ENCODE measurements around the gene PZP. TPM values are rescaled to one million over a fixed set of nuclear protein-coding genes. Genes with fewer than 3 reads are reported as not detected.

Gene PZP
- total and polyA plus RNA-seq, 2 experiments from 2014 or later, result 0.92 TPM; not detected in 1

DNA sequence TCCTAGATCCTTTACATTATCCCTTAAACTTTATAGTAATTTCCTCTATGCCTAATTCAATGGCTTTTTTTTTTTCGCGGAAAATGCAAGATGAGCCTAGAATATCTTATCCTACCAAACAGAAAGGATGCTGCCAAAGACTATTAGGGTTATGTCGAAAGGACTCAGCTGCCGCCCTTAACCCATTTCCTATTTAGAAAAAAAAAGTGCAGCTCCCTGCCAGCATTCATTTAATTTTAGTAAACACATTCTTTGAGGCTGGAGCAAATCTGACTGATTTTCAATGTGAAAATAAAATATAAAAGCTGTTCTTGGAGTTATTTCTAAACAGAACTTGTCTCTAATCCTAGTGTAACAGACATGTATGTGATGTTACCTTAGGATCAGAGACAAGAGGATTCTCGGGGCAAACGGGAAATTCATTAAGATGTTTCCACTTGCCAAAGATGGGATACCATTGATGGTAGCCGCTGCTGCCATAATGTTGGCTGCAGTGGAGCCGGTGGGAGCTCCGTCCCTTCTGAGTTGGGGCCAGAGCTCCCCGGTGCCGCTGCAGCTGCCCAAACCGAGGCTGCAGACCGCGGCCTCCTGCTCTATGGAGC, 84.3 kb downstream of the PZP start:
- Histone ChIP-seq H4K20me1 (replicated peaks; ENCODE audit: insufficient read depth) (no peaks in the 10 kb centered on the region), H3K27ac (ENCODE audit: low read depth) (no peak overlapping the region), H3F3A (replicated peaks; ENCODE audit: low read depth) (no peaks in the 10 kb centered on the region), H3K4me2 (no peak overlapping the region), H3K36me3 (ENCODE audit: insufficient read depth) (no peaks in the 10 kb centered on the region), H3K4me3 (no peak overlapping the region), H3K79me2 (replicated peaks; ENCODE audit: insufficient read depth) (no peaks in the 10 kb centered on the region), H2AFZ (no peak overlapping the region), H3K27me3 (ENCODE audit: insufficient read depth) (no peaks in the 10 kb centered on the region), H3K4me1 (ENCODE audit: insufficient read depth) (no peaks in the 10 kb centered on the region), H3K9me2 (ENCODE audit: insufficient read depth) (no peaks in the 10 kb centered on the region)
- DNase-seq (ENCODE audit: low spot score), result no peak
- Mint-ChIP-seq H3K9me3 (peaks cover 1% of the 10 kb centered on the region; the same call in 1 of the 3 replicates), H3K27ac (no peak overlapping the region), H3K4me1 (no peaks in the 10 kb centered on the region), H3K36me3 (ENCODE audit: low read depth) (no peaks in the 10 kb centered on the region; the same call in 2 of the 3 replicates), H3K27me3 (ENCODE audit: insufficient read depth, low read depth, poor library complexity) (no peaks in the 10 kb centered on the region), H3K4me3 (no peak overlapping the region)
- ATAC-seq, result no peak
- TF ChIP-seq, protein P1, sequence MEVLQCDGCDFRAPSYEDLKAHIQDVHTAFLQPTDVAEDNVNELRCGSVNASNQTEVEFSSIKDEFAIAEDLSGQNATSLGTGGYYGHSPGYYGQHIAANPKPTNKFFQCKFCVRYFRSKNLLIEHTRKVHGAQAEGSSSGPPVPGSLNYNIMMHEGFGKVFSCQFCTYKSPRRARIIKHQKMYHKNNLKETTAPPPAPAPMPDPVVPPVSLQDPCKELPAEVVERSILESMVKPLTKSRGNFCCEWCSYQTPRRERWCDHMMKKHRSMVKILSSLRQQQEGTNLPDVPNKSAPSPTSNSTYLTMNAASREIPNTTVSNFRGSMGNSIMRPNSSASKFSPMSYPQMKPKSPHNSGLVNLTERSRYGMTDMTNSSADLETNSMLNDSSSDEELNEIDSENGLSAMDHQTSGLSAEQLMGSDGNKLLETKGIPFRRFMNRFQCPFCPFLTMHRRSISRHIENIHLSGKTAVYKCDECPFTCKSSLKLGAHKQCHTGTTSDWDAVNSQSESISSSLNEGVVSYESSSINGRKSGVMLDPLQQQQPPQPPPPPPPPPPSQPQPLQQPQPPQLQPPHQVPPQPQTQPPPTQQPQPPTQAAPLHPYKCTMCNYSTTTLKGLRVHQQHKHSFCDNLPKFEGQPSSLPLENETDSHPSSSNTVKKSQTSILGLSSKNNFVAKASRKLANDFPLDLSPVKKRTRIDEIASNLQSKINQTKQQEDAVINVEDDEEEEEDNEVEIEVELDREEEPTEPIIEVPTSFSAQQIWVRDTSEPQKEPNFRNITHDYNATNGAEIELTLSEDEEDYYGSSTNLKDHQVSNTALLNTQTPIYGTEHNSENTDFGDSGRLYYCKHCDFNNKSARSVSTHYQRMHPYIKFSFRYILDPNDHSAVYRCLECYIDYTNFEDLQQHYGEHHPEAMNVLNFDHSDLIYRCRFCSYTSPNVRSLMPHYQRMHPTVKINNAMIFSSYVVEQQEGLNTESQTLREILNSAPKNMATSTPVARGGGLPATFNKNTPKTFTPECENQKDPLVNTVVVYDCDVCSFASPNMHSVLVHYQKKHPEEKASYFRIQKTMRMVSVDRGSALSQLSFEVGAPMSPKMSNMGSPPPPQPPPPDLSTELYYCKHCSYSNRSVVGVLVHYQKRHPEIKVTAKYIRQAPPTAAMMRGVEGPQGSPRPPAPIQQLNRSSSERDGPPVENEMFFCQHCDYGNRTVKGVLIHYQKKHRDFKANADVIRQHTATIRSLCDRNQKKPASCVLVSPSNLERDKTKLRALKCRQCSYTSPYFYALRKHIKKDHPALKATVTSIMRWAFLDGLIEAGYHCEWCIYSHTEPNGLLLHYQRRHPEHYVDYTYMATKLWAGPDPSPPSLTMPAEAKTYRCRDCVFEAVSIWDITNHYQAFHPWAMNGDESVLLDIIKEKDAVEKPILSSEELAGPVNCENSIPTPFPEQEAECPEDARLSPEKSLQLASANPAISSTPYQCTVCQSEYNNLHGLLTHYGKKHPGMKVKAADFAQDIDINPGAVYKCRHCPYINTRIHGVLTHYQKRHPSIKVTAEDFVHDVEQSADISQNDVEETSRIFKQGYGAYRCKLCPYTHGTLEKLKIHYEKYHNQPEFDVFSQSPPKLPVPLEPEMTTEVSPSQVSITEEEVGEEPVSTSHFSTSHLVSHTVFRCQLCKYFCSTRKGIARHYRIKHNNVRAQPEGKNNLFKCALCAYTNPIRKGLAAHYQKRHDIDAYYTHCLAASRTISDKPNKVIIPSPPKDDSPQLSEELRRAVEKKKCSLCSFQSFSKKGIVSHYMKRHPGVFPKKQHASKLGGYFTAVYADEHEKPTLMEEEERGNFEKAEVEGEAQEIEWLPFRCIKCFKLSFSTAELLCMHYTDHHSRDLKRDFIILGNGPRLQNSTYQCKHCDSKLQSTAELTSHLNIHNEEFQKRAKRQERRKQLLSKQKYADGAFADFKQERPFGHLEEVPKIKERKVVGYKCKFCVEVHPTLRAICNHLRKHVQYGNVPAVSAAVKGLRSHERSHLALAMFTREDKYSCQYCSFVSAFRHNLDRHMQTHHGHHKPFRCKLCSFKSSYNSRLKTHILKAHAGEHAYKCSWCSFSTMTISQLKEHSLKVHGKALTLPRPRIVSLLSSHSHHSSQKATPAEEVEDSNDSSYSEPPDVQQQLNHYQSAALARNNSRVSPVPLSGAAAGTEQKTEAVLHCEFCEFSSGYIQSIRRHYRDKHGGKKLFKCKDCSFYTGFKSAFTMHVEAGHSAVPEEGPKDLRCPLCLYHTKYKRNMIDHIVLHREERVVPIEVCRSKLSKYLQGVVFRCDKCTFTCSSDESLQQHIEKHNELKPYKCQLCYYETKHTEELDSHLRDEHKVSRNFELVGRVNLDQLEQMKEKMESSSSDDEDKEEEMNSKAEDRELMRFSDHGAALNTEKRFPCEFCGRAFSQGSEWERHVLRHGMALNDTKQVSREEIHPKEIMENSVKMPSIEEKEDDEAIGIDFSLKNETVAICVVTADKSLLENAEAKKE (CRISPR knock-in tag; IDR thresholded peaks at IDR 0.05), result no peak
- TF ChIP-seq STAT1 (IDR thresholded peaks at IDR 0.05; ENCODE audit: unreplicated experiment) (no peak), CREB1 (CRISPR knock-in tag; IDR thresholded peaks at IDR 0.05; ENCODE audit: low read depth) (no peak), ZNF114 (CRISPR knock-in tag; IDR thresholded peaks at IDR 0.05) (no peak), EZH2phosphoT487 (IDR thresholded peaks at IDR 0.05; ENCODE audit: unreplicated experiment) (no peak)

GRCh38 chr12:9122091-9122609, 86.0 kb downstream of the PZP start:
- Histone ChIP-seq H3K27me3 (ENCODE audit: insufficient read depth) (no peaks in the 10 kb centered on the region), H3K36me3 (ENCODE audit: insufficient read depth) (no peaks in the 10 kb centered on the region), H3K4me1 (ENCODE audit: insufficient read depth) (no peaks in the 10 kb centered on the region), H3K27ac (ENCODE audit: low read depth) (no peak overlapping the region), H3F3A (replicated peaks; ENCODE audit: low read depth) (no peaks in the 10 kb centered on the region), H3K4me2 (no peak overlapping the region), H2AFZ (no peak overlapping the region), H3K79me2 (replicated peaks; ENCODE audit: insufficient read depth) (no peaks in the 10 kb centered on the region), H3K4me3 (no peak overlapping the region), H4K20me1 (replicated peaks; ENCODE audit: insufficient read depth) (no peaks in the 10 kb centered on the region), H3K9me2 (ENCODE audit: insufficient read depth) (no peaks in the 10 kb centered on the region)
- H3K4me1 Mint-ChIP-seq, result peaks cover 3% of the 10 kb centered on the region; the same call in 2 of the 3 replicates
- no peaks in the 10 kb centered on the region for H3K27me3 Mint-ChIP-seq (ENCODE audit: insufficient read depth, low read depth, poor library complexity)
- ATAC-seq (no peak), DNase-seq (ENCODE audit: low spot score) (no peak)
- H3K9me3 Mint-ChIP-seq, result no peaks in the 10 kb centered on the region
- H3K27ac Mint-ChIP-seq, result no peak overlapping the region
- H3K4me3 Mint-ChIP-seq, result no peak overlapping the region
- H3K36me3 Mint-ChIP-seq (ENCODE audit: low read depth), result no peaks in the 10 kb centered on the region; the same call in 2 of the 3 replicates
- TF ChIP-seq, protein P1 (CRISPR knock-in tag; IDR thresholded peaks at IDR 0.05), result no peak
- no peak for TF ChIP-seq NANOG (IDR thresholded peaks at IDR 0.05; ENCODE audit: borderline replicate concordance)

Data from GM23338 (cell line).